HFFc6 (cell line): ENCODE measurements around the gene C3orf33. TPM values are rescaled to one million over a fixed set of nuclear protein-coding genes. Genes with fewer than 3 reads are reported as not detected.

Source experiments
- DNase-seq: peaks from one replicate; pipeline ENCODE4 v3.0.0-alpha.2; 2018
- H3K27ac Mint-ChIP-seq: 2 replicates; pipeline ENCODE4 v1.8.0; 2020; ENCODE audit warnings: mild to moderate bottlenecking, mixed read lengths
- H3K27me3 Mint-ChIP-seq: 2 replicates; pipeline ENCODE4 v1.8.0; 2021; ENCODE audit warnings: mild to moderate bottlenecking, moderate library complexity, mixed read lengths; ENCODE audit not compliant: insufficient read depth
- H3K36me3 Mint-ChIP-seq: 2 replicates; pipeline ENCODE4 v1.8.0; 2021; ENCODE audit warnings: low read depth, mixed read lengths
- H3K4me1 Mint-ChIP-seq: 2 replicates; pipeline ENCODE4 v1.8.0; 2020; ENCODE audit warnings: low read depth, mixed read lengths
- H3K4me3 Mint-ChIP-seq: 2 replicates; pipeline ENCODE4 v1.8.0; 2020; ENCODE audit warnings: mild to moderate bottlenecking, moderate library complexity, mixed read lengths
- H3K9me3 Mint-ChIP-seq: 2 replicates; pipeline ENCODE4 v1.8.0; 2020; ENCODE audit warnings: mild to moderate bottlenecking, mixed read lengths
- total RNA-seq, 6 experiments: library from RNA; stranded (reverse); fragmentation: NEBNext Ultra II Directional; extraction: Animal tissue kit (Norgen Biotek cat#: 25700); gene quantifications; 2 replicates in 1 of 6; 3 replicates in 5 of 6; pipeline ENCODE4 v1.2.3, GENCODE V29; 2021
- TF ChIP-seq, protein P1 (sequence below): fragments of 200-600 bp; sonication (generic); IDR thresholded peaks from 2 replicates; pipeline ENCODE4 v1.5.0; 2021; ENCODE audit warnings: antibody characterized with exemption, mild to moderate bottlenecking

C3orf33 gene
- total RNA-seq, 6 experiments from 2014 or later = 3.3 to 4.5 (median 3.6) TPM

DNA sequence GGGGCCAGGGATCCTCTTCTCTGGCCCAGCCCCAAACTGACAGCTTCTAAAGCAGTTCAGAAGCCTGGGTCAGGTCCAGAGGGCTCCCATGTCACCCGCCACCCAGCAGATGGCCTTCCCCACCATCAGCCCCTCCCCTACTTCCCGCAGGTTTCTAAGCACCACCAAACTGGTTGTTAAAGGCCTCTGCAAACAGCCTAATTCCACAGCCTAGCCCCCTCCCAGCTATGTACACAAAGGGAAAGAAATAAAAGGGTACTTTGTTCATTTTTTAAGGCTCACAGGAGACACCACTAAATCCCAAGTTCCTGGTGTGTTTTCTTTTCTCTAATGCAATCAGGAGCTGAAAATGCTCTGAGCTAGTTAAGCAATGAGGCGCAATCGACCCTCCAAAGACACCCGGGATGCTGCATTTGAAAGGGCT, 91.8 kb downstream of the C3orf33 start:
- Mint-ChIP-seq H3K36me3 (no peaks in the 10 kb centered on the region), H3K27ac (no peak overlapping the region), H3K9me3 (peaks cover 4% of the 10 kb centered on the region; the same call in 1 of the 2 replicates), H3K27me3 (no peaks in the 10 kb centered on the region), H3K4me3 (no peak overlapping the region), H3K4me1 (no peaks in the 10 kb centered on the region)
- no peak for DNase-seq
- TF ChIP-seq, protein P1, sequence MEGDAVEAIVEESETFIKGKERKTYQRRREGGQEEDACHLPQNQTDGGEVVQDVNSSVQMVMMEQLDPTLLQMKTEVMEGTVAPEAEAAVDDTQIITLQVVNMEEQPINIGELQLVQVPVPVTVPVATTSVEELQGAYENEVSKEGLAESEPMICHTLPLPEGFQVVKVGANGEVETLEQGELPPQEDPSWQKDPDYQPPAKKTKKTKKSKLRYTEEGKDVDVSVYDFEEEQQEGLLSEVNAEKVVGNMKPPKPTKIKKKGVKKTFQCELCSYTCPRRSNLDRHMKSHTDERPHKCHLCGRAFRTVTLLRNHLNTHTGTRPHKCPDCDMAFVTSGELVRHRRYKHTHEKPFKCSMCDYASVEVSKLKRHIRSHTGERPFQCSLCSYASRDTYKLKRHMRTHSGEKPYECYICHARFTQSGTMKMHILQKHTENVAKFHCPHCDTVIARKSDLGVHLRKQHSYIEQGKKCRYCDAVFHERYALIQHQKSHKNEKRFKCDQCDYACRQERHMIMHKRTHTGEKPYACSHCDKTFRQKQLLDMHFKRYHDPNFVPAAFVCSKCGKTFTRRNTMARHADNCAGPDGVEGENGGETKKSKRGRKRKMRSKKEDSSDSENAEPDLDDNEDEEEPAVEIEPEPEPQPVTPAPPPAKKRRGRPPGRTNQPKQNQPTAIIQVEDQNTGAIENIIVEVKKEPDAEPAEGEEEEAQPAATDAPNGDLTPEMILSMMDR = no peak

Other genes with a start within 250 kb of the C3orf33 start
- not detected for gene PLCH1, start 61.2 kb downstream of the C3orf33 start, total RNA-seq
- 10 to 100 TPM; 20.7 to 31.8 (median 26.9) TPM for gene SLC33A1, start 48.1 kb upstream of the C3orf33 start, total RNA-seq
- gene GMPS, start 64.4 kb upstream of the C3orf33 start, total RNA-seq = 10 to 100 TPM; 63.5 to 90.2 (median 75.0) TPM